ENCODE results near the gene RPA3. TPM values are rescaled to one million over a fixed set of nuclear protein-coding genes. Genes with fewer than 3 reads are reported as not detected.

RPA3 gene
- total RNA-seq, 1 experiment from 2014 or later = 52.7 TPM

- DNase-seq (ENCODE audit: extremely low read depth, low read depth) = no peak
These were observed 18.3 kb upstream of the RPA3 start for GRCh38 chr7:7736671-7737070.

DNA sequence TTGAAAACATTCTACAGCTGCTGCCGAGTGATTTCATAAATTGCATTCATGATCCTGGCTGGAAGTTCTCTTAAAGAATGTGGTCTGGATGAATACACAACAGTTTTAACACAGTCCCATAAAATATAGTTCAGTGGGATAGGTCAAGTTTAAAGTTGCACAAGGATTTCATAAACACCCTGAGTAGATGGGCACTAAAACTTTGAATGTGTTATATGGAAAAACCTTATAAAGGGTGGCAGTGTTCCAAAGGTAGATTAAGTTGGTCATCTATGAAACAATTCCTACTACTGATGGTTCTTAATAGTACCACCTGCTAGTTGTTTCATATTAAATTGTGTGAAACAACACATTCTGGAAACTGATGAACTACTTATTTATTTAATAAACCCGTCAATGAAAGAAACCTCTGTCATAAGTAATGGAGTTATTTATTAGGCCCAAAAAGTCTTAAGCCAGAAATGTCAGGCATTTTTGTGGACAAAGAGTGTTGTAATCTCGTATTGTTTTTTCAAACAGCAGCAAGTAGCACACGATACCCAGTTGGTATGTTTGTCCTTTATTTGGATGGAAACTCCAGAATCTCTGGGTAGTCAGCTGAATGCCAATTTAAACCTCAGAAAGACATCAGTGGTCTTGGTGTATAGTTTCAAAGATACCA lies 14.3 kb upstream of the RPA3 start:
- no peak for DNase-seq (ENCODE audit: extremely low read depth, low read depth)

- no peak for DNase-seq (ENCODE audit: extremely low read depth, low read depth)
These were observed 13.3 kb upstream of the RPA3 start for GRCh38 chr7:7731732-7732131.

GRCh38 chr7:7720750-7721621 lies 2.6 kb upstream of the RPA3 start:
- DNase-seq (ENCODE audit: extremely low read depth, low read depth) = no peak

- DNase-seq (ENCODE audit: extremely low read depth, low read depth) = no peak
These were observed 1.8 kb upstream of the RPA3 start for GRCh38 chr7:7720193-7720592.

GRCh38 chr7:7719236-7719635 lies 829 bp upstream of the RPA3 start:
- peak; percentile 32 for DNase-seq (ENCODE audit: extremely low read depth, low read depth)

DNA sequence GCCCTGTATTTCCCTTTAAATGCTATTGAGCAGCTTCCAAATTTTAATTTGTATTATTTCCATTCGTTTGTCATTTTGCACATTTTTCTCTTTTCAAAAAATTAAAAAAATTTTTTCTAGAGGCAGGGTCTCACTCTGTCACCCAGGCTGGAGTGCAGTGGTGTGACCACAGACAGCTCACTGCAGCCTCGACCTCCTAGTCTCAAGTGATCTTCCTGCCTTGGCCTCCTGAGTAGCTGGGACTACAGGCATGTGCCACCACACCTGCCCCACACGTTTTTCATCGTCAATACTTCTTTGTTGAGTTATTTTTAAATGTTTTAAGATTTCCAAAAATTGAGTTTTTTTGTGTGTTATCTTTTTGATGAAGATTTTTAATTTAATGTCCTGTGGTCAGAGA lies 4.7 kb downstream of the RPA3 start:
- DNase-seq (ENCODE audit: extremely low read depth, low read depth) = no peak

DNA sequence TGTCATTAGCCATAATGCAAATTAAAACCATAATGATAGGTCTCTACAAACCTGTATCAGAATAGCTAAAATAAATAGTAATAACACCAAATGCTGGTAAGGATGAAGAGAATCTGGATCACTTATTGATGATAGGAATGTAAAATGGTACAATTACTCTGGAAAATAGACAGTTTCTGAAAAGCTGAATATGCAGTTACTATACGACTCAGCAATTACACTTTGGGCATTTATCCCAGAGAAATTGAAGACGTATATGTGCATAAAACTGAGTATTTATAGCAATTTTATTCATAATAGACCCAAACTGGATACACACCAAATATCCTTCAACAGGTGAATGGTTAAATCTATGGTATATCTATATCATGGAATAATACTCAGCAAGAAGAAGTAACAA lies 7.9 kb downstream of the RPA3 start:
- no peak for DNase-seq (ENCODE audit: extremely low read depth, low read depth)

DNA sequence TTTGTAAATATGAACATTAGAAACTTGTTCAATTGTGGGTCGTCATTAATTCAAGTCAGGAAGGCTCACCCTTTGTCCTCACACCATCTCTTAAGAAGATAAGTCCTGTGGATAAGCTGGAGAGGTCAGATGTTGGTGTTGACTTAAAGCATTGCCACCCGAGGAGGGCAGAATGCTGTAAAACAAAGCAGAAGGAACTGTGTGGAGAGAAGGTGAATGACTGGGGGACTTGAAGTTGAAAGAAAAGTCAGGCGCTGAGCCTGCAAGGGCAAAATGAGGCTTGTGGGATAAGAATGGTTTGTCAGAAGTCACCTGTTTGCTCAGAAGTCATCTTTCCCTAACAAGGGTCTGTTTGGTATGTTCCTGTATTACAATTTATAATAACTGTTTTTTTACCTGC lies 9.1 kb downstream of the RPA3 start:
- no peak for DNase-seq (ENCODE audit: extremely low read depth, low read depth)

DNA sequence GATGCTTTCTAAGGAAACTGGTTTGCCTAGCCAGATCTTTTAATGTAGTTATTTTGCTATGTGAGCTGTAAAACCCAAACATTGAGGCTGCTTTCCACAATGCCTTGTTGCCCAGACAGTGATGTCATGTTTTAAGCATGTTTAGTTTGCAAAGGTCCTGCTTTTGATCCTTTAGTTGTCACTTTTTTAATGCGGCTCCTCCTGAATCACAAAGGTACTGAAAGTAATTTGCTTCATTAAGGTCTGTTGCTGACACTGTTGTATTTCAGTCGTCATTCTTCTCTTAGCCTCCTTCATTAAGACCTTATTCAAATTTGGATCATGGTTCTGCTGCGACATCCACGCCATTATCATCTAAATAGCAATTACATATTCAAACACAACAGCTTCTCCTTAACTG lies 10.6 kb downstream of the RPA3 start:
- no peak for DNase-seq (ENCODE audit: extremely low read depth, low read depth)

DNA sequence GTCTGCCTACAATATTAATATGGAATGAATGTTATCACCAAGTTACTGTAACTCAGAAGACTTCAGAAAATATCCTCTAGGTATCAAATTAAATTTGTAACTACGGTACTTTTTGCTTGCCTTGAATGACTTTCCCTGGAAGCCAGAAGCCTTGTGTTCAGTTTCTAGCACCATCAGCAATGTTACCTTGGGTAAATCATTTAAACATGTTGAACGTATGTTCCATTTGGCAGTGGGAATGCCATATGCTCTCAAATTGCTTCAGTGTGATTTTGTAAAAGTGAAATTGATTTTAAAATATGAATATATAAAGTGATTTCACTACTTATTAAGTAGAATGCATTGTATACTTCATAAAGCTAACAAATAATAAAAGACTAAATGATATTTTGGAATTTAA lies 11.2 kb downstream of the RPA3 start:
- no peak for DNase-seq (ENCODE audit: extremely low read depth, low read depth)

DNA sequence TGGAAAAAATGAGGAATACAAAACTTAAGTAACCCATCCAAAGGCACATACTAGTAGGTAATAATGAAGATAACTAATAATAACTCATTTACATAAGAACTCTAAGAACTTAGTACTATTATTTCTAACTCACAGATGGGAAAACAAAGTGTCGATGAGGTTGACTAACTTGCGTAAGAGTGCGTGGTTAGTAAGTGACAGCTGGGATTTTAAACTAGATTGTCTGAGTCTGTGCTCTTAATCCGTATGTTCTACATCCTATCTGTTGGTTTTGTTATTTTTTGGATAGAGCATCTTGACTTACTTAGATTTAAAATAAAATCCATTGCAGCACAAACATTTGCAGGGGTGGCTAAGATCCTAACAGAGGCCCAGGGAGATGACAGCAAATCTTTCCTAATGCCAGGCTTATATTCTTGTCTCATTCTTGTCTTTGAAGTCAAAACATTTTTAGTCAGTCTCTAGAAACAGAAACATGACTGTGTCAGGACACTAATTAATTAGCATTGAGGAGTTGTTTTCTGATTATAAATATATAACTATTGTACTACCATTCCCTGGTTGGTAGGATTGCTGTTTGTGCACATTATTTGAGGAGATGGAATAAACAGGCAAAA lies 11.7 kb downstream of the RPA3 start:
- DNase-seq (ENCODE audit: extremely low read depth, low read depth) = no peak

DNA sequence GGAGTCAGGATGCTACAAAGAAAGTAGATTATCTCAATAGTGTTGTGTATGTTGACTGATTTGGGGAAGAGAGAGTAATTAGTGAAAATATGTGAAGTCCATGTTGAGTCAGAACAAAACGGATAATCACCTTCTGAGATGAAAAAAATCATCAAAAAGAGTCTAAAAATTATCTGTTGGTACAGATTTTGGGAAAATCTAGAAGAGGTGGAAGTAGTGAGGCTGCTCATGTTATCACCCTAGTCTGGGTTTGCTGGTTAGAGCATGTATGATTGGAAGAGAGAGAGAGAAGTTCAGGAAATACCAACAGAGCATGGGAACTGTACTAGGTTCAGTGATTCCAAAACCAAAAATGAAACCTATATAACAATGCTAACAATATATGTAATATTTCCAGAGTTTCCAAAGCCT lies 12.3 kb downstream of the RPA3 start:
- DNase-seq (ENCODE audit: extremely low read depth, low read depth) = no peak

GRCh38 chr7:7705318-7705717 lies 13.1 kb downstream of the RPA3 start:
- DNase-seq (ENCODE audit: extremely low read depth, low read depth) = no peak

DNA sequence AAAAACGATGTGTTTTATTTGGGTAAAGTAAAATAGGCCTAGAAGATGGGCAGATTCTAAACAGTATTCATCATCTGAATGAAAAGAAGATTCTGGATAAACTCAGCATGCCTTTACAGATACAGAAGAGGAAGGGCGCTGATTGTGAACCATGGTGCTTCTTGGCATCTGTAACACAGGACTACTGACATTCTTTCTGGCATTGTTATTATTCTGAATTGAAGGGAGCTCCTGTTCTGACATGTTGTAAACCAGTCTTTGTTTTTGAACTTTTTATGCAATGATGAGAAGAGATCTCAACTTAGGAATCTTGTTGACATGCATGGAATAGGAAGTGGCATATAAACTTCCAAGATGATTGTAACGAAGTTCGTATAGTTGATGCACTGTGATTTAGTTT lies 13.5 kb downstream of the RPA3 start:
- no peak for DNase-seq (ENCODE audit: extremely low read depth, low read depth)

- no peak for DNase-seq (ENCODE audit: extremely low read depth, low read depth)
These were observed 15.0 kb downstream of the RPA3 start for GRCh38 chr7:7703427-7703826.

DNA sequence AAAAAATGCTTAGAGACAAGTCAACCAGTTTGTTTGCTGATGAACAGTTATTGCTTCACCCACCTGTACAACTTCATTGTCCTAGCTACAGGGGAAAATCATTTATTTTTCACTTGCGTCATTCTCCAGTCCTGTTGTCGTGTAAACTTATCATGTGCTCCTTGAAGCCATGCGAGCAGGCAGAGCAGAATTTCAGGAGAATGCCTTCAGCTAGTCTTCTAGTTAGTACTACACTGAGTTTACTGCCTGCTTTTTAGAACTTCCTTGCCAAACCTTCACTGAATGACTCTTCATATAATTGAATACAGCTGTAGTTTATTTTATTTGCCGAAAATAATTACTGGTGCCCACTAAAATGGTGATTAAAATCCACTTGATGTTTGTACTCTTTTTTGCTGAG lies 15.6 kb downstream of the RPA3 start:
- DNase-seq (ENCODE audit: extremely low read depth, low read depth) = no peak

GRCh38 chr7:7701527-7701926 lies 16.9 kb downstream of the RPA3 start:
- DNase-seq (ENCODE audit: extremely low read depth, low read depth) = no peak

DNA sequence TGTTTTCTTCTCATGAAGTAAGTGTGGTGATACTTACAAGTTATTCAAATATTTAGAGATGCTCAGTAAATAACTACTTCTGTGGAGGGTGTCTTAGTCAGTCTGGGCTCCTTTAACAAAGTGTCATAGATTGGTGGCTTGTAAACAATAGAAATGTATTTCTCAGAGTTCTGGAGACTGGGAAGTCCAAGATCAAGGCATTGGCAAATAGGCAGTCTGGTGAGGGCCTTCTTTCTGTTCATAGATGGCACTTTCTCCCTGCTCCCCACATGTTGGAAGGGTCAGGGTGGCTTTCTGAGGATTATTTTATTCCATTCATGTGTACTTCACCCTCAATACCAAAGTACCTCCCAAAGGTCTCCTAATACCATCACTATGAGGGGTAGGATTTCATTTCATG lies 18.4 kb downstream of the RPA3 start:
- no peak for DNase-seq (ENCODE audit: extremely low read depth, low read depth)

DNA sequence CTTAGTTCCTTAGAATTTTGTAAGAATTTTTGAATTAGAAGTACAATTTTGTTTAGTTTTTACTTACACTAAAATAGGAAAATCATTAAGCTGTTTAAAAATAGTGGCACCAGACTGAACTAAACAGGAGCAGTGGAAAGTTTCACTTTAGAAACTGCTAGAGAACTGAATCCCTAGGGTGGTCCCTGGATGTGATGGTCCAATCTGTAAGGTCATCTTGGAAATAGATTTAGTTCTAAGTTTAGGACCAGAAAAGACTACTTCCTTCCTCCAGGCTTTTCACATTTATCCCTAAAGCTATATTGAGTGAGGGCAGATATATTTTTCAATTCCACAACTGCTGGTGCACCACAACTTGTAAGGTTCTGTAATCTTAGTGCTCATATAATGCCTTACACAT lies 19.0 kb downstream of the RPA3 start:
- DNase-seq (ENCODE audit: extremely low read depth, low read depth) = no peak

DNA sequence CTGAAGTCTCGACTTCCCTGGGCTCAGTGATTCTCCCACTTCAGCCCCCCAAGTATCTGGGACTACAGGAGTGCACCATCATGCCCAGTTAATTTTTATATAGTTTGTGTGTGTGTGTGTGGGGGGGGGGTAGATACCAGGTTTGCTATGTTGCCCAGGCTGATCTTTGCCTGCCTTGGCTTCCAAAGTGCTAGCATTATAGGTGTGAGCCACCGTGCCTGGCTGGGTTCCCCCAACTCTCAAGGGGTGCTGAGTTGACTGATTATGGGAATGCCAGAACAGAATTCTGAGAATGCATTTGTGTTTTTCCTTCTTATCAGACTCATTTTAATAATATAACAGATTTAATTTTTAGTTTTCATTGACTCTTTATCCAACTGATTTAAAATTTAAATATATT lies 19.5 kb downstream of the RPA3 start:
- no peak for DNase-seq (ENCODE audit: extremely low read depth, low read depth)
